Measurements from ENCODE around the gene CRTC2.

DNA sequence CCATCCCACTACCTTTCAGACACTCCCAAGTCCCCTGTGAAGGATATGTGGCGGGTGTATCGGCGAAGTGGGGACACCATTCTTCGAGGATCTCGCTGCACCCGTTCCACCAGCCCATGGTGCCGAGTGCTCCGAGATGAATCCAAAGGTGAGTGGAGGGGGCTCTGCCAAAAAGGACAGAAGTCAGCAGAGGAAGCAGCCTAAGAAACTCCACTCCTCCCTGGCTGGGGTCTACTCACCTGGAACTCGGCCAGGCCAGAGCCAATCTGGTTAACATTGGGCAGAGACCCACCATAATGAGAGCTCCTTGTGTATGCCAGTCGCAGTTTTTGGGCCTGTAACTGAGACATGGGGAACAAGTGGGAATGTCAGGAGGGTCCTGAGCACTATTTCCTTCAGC lies 3.6 kb downstream of the CRTC2 start:
- TF ChIP-seq POLR2A (IDR thresholded peaks at IDR 0.05): no peak
- TF ChIP-seq, protein P1, sequence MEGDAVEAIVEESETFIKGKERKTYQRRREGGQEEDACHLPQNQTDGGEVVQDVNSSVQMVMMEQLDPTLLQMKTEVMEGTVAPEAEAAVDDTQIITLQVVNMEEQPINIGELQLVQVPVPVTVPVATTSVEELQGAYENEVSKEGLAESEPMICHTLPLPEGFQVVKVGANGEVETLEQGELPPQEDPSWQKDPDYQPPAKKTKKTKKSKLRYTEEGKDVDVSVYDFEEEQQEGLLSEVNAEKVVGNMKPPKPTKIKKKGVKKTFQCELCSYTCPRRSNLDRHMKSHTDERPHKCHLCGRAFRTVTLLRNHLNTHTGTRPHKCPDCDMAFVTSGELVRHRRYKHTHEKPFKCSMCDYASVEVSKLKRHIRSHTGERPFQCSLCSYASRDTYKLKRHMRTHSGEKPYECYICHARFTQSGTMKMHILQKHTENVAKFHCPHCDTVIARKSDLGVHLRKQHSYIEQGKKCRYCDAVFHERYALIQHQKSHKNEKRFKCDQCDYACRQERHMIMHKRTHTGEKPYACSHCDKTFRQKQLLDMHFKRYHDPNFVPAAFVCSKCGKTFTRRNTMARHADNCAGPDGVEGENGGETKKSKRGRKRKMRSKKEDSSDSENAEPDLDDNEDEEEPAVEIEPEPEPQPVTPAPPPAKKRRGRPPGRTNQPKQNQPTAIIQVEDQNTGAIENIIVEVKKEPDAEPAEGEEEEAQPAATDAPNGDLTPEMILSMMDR (IDR thresholded peaks at IDR 0.05): no peak
